HepG2 (cell line): ENCODE data around the gene SEZ6. TPM values are rescaled to one million over a fixed set of nuclear protein-coding genes. Genes with fewer than 3 reads are reported as not detected.

Source experiments
- AHR ChIP-seq: IDR thresholded peaks from 2 replicates; pipeline ENCODE4 v1.6.1; 2018; ENCODE audit warnings: missing genetic modification reagents, missing compliant biosample characterization
- ARHGAP35 ChIP-seq: sonication (generic); formaldehyde crosslinking; IDR thresholded peaks from 2 replicates; pipeline ENCODE4 v1.9.0; 2022; ENCODE audit warnings: mild to moderate bottlenecking, inconsistent platforms, moderate library complexity, missing genetic modification reagents, borderline replicate concordance
- CBX1 ChIP-seq: IDR thresholded peaks from one replicate; pipeline ENCODE4 v1.6.1; 2016; ENCODE audit warnings: antibody characterized with exemption, low read depth
- CREM ChIP-seq, 2 experiments: sonication (generic) in 1 of 2; formaldehyde crosslinking in 1 of 2; IDR thresholded peaks; 2 replicates each; pipeline versions ENCODE4 v1.4.0 to v1.6.1; 2016 to 2020; ENCODE audit warnings: antibody characterized with exemption in 1 of 2, mild to moderate bottlenecking in 1 of 2, missing genetic modification reagents in 1 of 2
- DPF2 ChIP-seq: sonication (generic); formaldehyde crosslinking; IDR thresholded peaks from 2 replicates; pipeline ENCODE4 v1.4.0; 2020; ENCODE audit warnings: mild to moderate bottlenecking, low read depth, missing genetic modification reagents, borderline replicate concordance
- GABPA ChIP-seq, 2 experiments: IDR thresholded peaks; 2 replicates each; pipeline ENCODE4 v1.6.1; 2011 to 2016; ENCODE audit warnings: low read depth in 2 of 2, low read length in 1 of 2, missing biosample characterization in 1 of 2, missing genetic modification characterization in 1 of 2
- GATAD1 ChIP-seq: IDR thresholded peaks from 2 replicates; pipeline ENCODE4 v1.6.1; 2016; ENCODE audit warnings: missing genetic modification reagents, missing compliant biosample characterization
- HDAC6 ChIP-seq: fragments of 200-600 bp; sonication (generic); IDR thresholded peaks from 2 replicates; pipeline ENCODE4 v1.7.0; 2017; ENCODE audit warnings: mild to moderate bottlenecking, antibody characterized with exemption, low read length, low read depth
- HNRNPK ChIP-seq: fragments of 200-400 bp; formaldehyde crosslinking; IDR thresholded peaks from 2 replicates; pipeline ENCODE4 v1.6.1; 2018; ENCODE audit warnings: low read length, low read depth, moderate library complexity, mild to moderate bottlenecking; ENCODE audit not compliant: poor library complexity, severe bottlenecking
- HOXA3 ChIP-seq: sonication (generic); formaldehyde crosslinking; IDR thresholded peaks from 2 replicates; pipeline ENCODE4 v1.5.0; 2020; ENCODE audit warnings: missing genetic modification reagents
- KDM5A ChIP-seq: fragments of 200-600 bp; sonication (generic); IDR thresholded peaks from 2 replicates; pipeline ENCODE4 v1.7.0; 2018; ENCODE audit warnings: antibody characterized with exemption, mild to moderate bottlenecking, low read length, borderline replicate concordance
- PLRG1 ChIP-seq: fragments of 450-650 bp; conservative IDR thresholded peaks from 2 replicates; pipeline ENCODE4 v1.6.1; 2016
- PLSCR1 ChIP-seq: sonication (generic); formaldehyde crosslinking; IDR thresholded peaks from 2 replicates; pipeline ENCODE4 v1.5.0; 2020; ENCODE audit warnings: missing genetic modification reagents, mild to moderate bottlenecking, borderline replicate concordance
- POLR2A ChIP-seq, 2 experiments: IDR thresholded peaks; 2 replicates each; pipeline ENCODE4 v1.6.1; 2011; ENCODE audit warnings: low read depth in 2 of 2, low read length in 2 of 2, mild to moderate bottlenecking in 1 of 2, moderate library complexity in 1 of 2; ENCODE audit not compliant: insufficient read depth in 1 of 2
- SNAPC2 ChIP-seq: sonication (generic); formaldehyde crosslinking; IDR thresholded peaks from 2 replicates; pipeline ENCODE4 v1.8.1; 2022; ENCODE audit warnings: mild to moderate bottlenecking, missing genetic modification reagents
- UBTF ChIP-seq: sonication (generic); formaldehyde crosslinking; IDR thresholded peaks from 2 replicates; pipeline ENCODE4 v1.4.0; 2020; ENCODE audit warnings: mild to moderate bottlenecking, missing genetic modification reagents
- ZNF451 ChIP-seq: sonication (generic); formaldehyde crosslinking; IDR thresholded peaks from 2 replicates; pipeline ENCODE4 v1.5.0; 2020; ENCODE audit warnings: mild to moderate bottlenecking, missing genetic modification reagents
- polyA plus RNA-seq, 8 experiments: library from polyadenylated mRNA; depleted of rRNA in 3 of 8; stranded (reverse) in 7 of 8; unstranded in 1 of 8; fragments of >200 nt; fragmentation: Illumina TruSeq in 4 of 8; extraction: Trizol in 4 of 8; gene quantifications; 2 replicates each; pipeline versions ENCODE4 v1.2.1 to v1.2.3, GENCODE V29; 2011 to 2016; ENCODE audit warnings: low read depth in 4 of 8, missing spikeins in 1 of 8, mixed read lengths in 1 of 8; ENCODE audit not compliant: insufficient read depth in 1 of 8
- total RNA-seq, 5 experiments: library from RNA; depleted of rRNA; stranded (reverse); fragments of >200 nt; fragmentation: Illumina TruSeq; extraction: Trizol; gene quantifications; 2 replicates each; pipeline ENCODE4 v1.2.3, GENCODE V29; 2016; ENCODE audit warnings: low read depth in 1 of 5
- TF ChIP-seq, protein P1 (sequence below): sonication (generic); formaldehyde crosslinking; conservative IDR thresholded peaks from 2 replicates; pipeline ENCODE4 v1.4.0; 2020; ENCODE audit warnings: missing genetic modification reagents
- TF ChIP-seq, protein P2 (sequence below): sonication (generic); formaldehyde crosslinking; IDR thresholded peaks from 2 replicates; pipeline ENCODE4 v1.4.0; 2020; ENCODE audit warnings: missing genetic modification reagents, low read depth, mild to moderate bottlenecking, borderline replicate concordance
- TF ChIP-seq, protein P3 (sequence below): sonication (generic); formaldehyde crosslinking; conservative IDR thresholded peaks from 2 replicates; pipeline ENCODE4 v1.4.0; 2020; ENCODE audit warnings: missing genetic modification reagents
- TF ChIP-seq, protein P4 (sequence below): sonication (generic); formaldehyde crosslinking; IDR thresholded peaks from 2 replicates; pipeline ENCODE4 v1.4.0; 2020; ENCODE audit warnings: missing genetic modification reagents; ENCODE audit errors: not compliant biosample characterization

SEZ6 gene
- total and polyA plus RNA-seq, 2 of the 13 experiments (the other 11 are each of a cell fraction or from before 2014, with no cell fraction given): not detected

- TF ChIP-seq, protein P1, sequence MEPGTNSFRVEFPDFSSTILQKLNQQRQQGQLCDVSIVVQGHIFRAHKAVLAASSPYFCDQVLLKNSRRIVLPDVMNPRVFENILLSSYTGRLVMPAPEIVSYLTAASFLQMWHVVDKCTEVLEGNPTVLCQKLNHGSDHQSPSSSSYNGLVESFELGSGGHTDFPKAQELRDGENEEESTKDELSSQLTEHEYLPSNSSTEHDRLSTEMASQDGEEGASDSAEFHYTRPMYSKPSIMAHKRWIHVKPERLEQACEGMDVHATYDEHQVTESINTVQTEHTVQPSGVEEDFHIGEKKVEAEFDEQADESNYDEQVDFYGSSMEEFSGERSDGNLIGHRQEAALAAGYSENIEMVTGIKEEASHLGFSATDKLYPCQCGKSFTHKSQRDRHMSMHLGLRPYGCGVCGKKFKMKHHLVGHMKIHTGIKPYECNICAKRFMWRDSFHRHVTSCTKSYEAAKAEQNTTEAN (CRISPR knock-in tag): 0 out of 2 replicates have a peak, but pooled peaks have one; percentile 25
- TF ChIP-seq HNRNPK: no peak
- TF ChIP-seq PLSCR1 (CRISPR knock-in tag): no peak
- TF ChIP-seq UBTF (CRISPR knock-in tag): peak; percentile 70
- TF ChIP-seq CREM (IDR thresholded peaks at IDR 0.05): peak; percentile 36; the same call in 1 of the 2 replicates
- no peak for TF ChIP-seq CREM (CRISPR knock-in tag; IDR thresholded peaks at IDR 0.05)
- no peak for TF ChIP-seq GABPA (IDR thresholded peaks at IDR 0.05; ENCODE audit: low read depth, low read length)
- TF ChIP-seq GABPA (CRISPR knock-in tag; IDR thresholded peaks at IDR 0.05; ENCODE audit: low read depth): peak; percentile 44
- TF ChIP-seq ZNF451 (CRISPR knock-in tag): 0 out of 2 replicates have a peak, but pooled peaks have one; percentile 31
- TF ChIP-seq, protein P2, sequence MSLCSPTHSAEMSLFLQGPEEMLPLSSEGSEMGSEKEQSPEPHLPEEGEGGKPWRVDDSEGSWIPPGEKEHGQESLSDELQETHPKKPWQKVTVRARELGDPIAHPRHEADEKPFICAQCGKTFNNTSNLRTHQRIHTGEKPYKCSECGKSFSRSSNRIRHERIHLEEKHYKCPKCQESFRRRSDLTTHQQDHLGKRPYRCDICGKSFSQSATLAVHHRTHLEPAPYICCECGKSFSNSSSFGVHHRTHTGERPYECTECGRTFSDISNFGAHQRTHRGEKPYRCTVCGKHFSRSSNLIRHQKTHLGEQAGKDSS: peak; percentile 69; the same call in 1 of the 2 replicates
- TF ChIP-seq CBX1: peak; percentile 34
- peak; percentile 32; the same call in 1 of the 2 replicates for TF ChIP-seq KDM5A
- peak; percentile 77 for TF ChIP-seq GATAD1
- TF ChIP-seq PLRG1: no peak
- TF ChIP-seq, protein P3, sequence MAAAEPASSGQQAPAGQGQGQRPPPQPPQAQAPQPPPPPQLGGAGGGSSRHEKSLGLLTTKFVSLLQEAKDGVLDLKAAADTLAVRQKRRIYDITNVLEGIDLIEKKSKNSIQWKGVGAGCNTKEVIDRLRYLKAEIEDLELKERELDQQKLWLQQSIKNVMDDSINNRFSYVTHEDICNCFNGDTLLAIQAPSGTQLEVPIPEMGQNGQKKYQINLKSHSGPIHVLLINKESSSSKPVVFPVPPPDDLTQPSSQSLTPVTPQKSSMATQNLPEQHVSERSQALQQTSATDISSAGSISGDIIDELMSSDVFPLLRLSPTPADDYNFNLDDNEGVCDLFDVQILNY (CRISPR knock-in tag): peak; percentile 41; the same call in 1 of the 2 replicates
- peak; percentile 82 for TF ChIP-seq AHR (CRISPR knock-in tag)
- no peak for TF ChIP-seq HDAC6
- peak; percentile 92 for TF ChIP-seq HOXA3 (CRISPR knock-in tag)
- TF ChIP-seq ARHGAP35 (CRISPR knock-in tag): peak; percentile 18; the same call in 1 of the 2 replicates
- peak; percentile 87; the same call in 1 of the 2 replicates for TF ChIP-seq SNAPC2
- TF ChIP-seq POLR2A (IDR thresholded peaks at IDR 0.05; ENCODE audit: insufficient read depth in 1 of 2, low read depth in 2 of 2, low read length in 2 of 2): peak; percentile 83 to 92
- TF ChIP-seq, protein P4, sequence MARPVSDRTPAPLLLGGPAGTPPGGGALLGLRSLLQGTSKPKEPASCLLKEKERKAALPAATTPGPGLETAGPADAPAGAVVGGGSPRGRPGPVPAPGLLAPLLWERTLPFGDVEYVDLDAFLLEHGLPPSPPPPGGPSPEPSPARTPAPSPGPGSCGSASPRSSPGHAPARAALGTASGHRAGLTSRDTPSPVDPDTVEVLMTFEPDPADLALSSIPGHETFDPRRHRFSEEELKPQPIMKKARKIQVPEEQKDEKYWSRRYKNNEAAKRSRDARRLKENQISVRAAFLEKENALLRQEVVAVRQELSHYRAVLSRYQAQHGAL (CRISPR knock-in tag): no peak
- peak; percentile 12; the same call in 1 of the 2 replicates for TF ChIP-seq DPF2
Observed at GRCh38 chr17:29042679-29043538, 37.1 kb upstream of the SEZ6 start, which contains the start of gene PIPOX (continued).
